ENCODE data around the gene CLCNKA.

- TF ChIP-seq EP300 (IDR thresholded peaks at IDR 0.05) (no peak), CTCF (IDR thresholded peaks at IDR 0.05) (no peak)
Measured at GRCh38 chr1:15973772-15974171, 48.1 kb upstream of the CLCNKA start.

All from ovary (tissue), 3 donors.